ENCODE measurements around the gene RERE. TPM values are rescaled to one million over a fixed set of nuclear protein-coding genes. Genes with fewer than 3 reads are reported as not detected.

RERE gene
- total RNA-seq, 1 experiment from 2014 or later, result 217 TPM

- POLR2A ChIA-PET, result no interaction called here
- intact Hi-C loops (cut with micrococcal nuclease; ENCODE audit: unreplicated experiment), result loop anchor here (10.0 kb wide), 1 partner anchor 131 kb away; no protein-coding TSS in a partner anchor
- H3K27me3 ChIP-seq (ENCODE audit: control insufficient read depth, insufficient read depth, low read length), result no peaks in the 10 kb centered on the region
- H3K36me3 ChIP-seq (ENCODE audit: control insufficient read depth, insufficient read depth, low read length), result no peaks in the 10 kb centered on the region
- DNase-seq (ENCODE audit: low read depth, low spot score) (no peak), ATAC-seq (no peak)
- no peaks in the 10 kb centered on the region for H3K9me3 ChIP-seq (ENCODE audit: control insufficient read depth, insufficient read depth, low read depth, low read length)
- no peak for TF ChIP-seq REST (IDR thresholded peaks at IDR 0.05; ENCODE audit: insufficient read depth in 1 of 2, low read depth in 2 of 2, low read length in 1 of 2)
- TF ChIP-seq CTCF (IDR thresholded peaks at IDR 0.05), result no peak
- TF ChIP-seq POLR2AphosphoS5 (IDR thresholded peaks at IDR 0.05; ENCODE audit: low read depth, low read length), result no peak
- no peak for TF ChIP-seq SIN3A (IDR thresholded peaks at IDR 0.05; ENCODE audit: borderline replicate concordance, insufficient read depth, low read depth, low read length)
- TF ChIP-seq TCF7L2 (IDR thresholded peaks at IDR 0.05; ENCODE audit: low read depth, low read length), result no peak
- CTCF ChIA-PET, result no interaction called here
- in situ Hi-C loops (cut with HindIII; ENCODE audit: low pct_unique_long_range_greater_than_20kb, low sequenced_read_pairs), result no loop called here
- peaks cover 30% of the 10 kb centered on the region for H3K4me1 ChIP-seq (ENCODE audit: control insufficient read depth, insufficient read depth, low read length)
- BruUV-seq (replicated peaks), result no TSS peak
- H3K27ac ChIP-seq (ENCODE audit: low read length), result peak overlapping the region; percentile 36; the same call in 1 of the 2 replicates
- H3K4me3 ChIP-seq (ENCODE audit: low read depth in 2 of 2, low read length in 2 of 2), result no peak overlapping the region
Observed at GRCh38 chr1:8846263-8846662, 28.8 kb upstream of the RERE start.

- DNase-seq (ENCODE audit: low read depth, low spot score) (no peak), ATAC-seq (no peak)
- no peak for TF ChIP-seq TCF7L2 (IDR thresholded peaks at IDR 0.05; ENCODE audit: low read depth, low read length)
- no peak for TF ChIP-seq SIN3A (IDR thresholded peaks at IDR 0.05; ENCODE audit: borderline replicate concordance, insufficient read depth, low read depth, low read length)
- no peak for TF ChIP-seq REST (IDR thresholded peaks at IDR 0.05; ENCODE audit: insufficient read depth in 1 of 2, low read depth in 2 of 2, low read length in 1 of 2)
- no peak for TF ChIP-seq POLR2AphosphoS5 (IDR thresholded peaks at IDR 0.05; ENCODE audit: low read depth, low read length)
- no peak for TF ChIP-seq CTCF (IDR thresholded peaks at IDR 0.05)
- no peaks in the 10 kb centered on the region for H3K27me3 ChIP-seq (ENCODE audit: control insufficient read depth, insufficient read depth, low read length)
- intact Hi-C loops (cut with micrococcal nuclease; ENCODE audit: unreplicated experiment) (loop anchor here (10.0 kb wide), 1 partner anchor 131 kb away; no protein-coding TSS in a partner anchor), in situ Hi-C loops (cut with HindIII; ENCODE audit: low pct_unique_long_range_greater_than_20kb, low sequenced_read_pairs) (no loop called here)
- peak overlapping the region; percentile 58; the same call in 1 of the 2 replicates for H3K27ac ChIP-seq (ENCODE audit: low read length)
- peaks cover 30% of the 10 kb centered on the region for H3K4me1 ChIP-seq (ENCODE audit: control insufficient read depth, insufficient read depth, low read length)
- no peak overlapping the region for H3K4me3 ChIP-seq (ENCODE audit: low read depth in 2 of 2, low read length in 2 of 2)
- H3K36me3 ChIP-seq (ENCODE audit: control insufficient read depth, insufficient read depth, low read length), result no peaks in the 10 kb centered on the region
- BruUV-seq (replicated peaks), result no TSS peak
- ChIA-PET POLR2A (no interaction called here), CTCF (no interaction called here)
- no peaks in the 10 kb centered on the region for H3K9me3 ChIP-seq (ENCODE audit: control insufficient read depth, insufficient read depth, low read depth, low read length)
Observed at GRCh38 chr1:8845104-8846097, 28.0 kb upstream of the RERE start.

All from Panc1 (cell line).